GM21381 (cell line): ENCODE measurements around the gene ELANE.

ENCODE experiments used
- ATAC-seq: cut with Tn5 transposase; IDR thresholded peaks from one replicate; pipeline ENCODE4 v1.9.1; 2021; ENCODE audit warnings: mild to moderate bottlenecking, moderate library complexity; ENCODE audit not compliant: unreplicated experiment

The ELANE gene

GRCh38 chr19:852136-853013 lies at the start of gene ELANE:
Gene ELANE (plus strand): TSS chr19:852303. CDS start chr19:852329, 26 bp downstream.
- ATAC-seq: no peak

- no peak for ATAC-seq
Measured at GRCh38 chr19:802498-803098, 49.5 kb upstream of the ELANE start.

GRCh38 chr19:803099-803561 lies 49.0 kb upstream of the ELANE start:
- ATAC-seq: no peak

- no peak for ATAC-seq
Measured at GRCh38 chr19:803686-804418, 48.3 kb upstream of the ELANE start.

GRCh38 chr19:804419-805165 lies 47.5 kb upstream of the ELANE start:
- ATAC-seq: no peak

GRCh38 chr19:805166-805551 lies 46.9 kb upstream of the ELANE start:
- ATAC-seq: no peak

- ATAC-seq: no peak
Measured at GRCh38 chr19:805600-806550, 46.2 kb upstream of the ELANE start.

- no peak for ATAC-seq
Measured at GRCh38 chr19:806815-807421, 45.2 kb upstream of the ELANE start.

- ATAC-seq: no peak
Measured at GRCh38 chr19:807627-808422, 44.3 kb upstream of the ELANE start.

GRCh38 chr19:808423-808775 lies 43.7 kb upstream of the ELANE start:
- ATAC-seq: no peak

- no peak for ATAC-seq
Measured at GRCh38 chr19:810077-810855, 41.8 kb upstream of the ELANE start.

GRCh38 chr19:810883-811489 lies 41.1 kb upstream of the ELANE start:
- no peak for ATAC-seq

- no peak for ATAC-seq
Measured at GRCh38 chr19:811506-812048, 40.5 kb upstream of the ELANE start.

GRCh38 chr19:812049-812746 lies 39.9 kb upstream of the ELANE start:
- ATAC-seq: no peak

GRCh38 chr19:812747-813218 lies 39.3 kb upstream of the ELANE start:
- no peak for ATAC-seq
